Ascending aorta (tissue), 2 donors: ENCODE measurements around the gene IDUA. TPM values are rescaled to one million over a fixed set of nuclear protein-coding genes. Genes with fewer than 3 reads are reported as not detected.

ENCODE experiments used
- DNase-seq, 2 donors: peaks; one replicate each; pipeline ENCODE4 v3.0.0-alpha.2; 2019; ENCODE audit warnings: low spot score in 2 of 2
- H3K27ac ChIP-seq, 2 donors: fragments of 200-600 bp; sonication (generic); one replicate each; pipeline ENCODE4 v1.5.1; 2016 to 2017; ENCODE audit warnings: mild to moderate bottlenecking in 1 of 2
- H3K27me3 ChIP-seq: fragments of 200-600 bp; sonication (generic); one replicate; pipeline ENCODE4 v1.5.1; 2017
- H3K36me3 ChIP-seq, 2 donors: fragments of 200-600 bp; sonication (generic); one replicate each; pipeline ENCODE4 v1.5.1; 2016
- H3K4me1 ChIP-seq, 2 donors: fragments of 200-600 bp; sonication (generic); one replicate each; pipeline ENCODE4 v1.5.1; 2016 to 2017; ENCODE audit warnings: mild to moderate bottlenecking in 1 of 2
- H3K4me3 ChIP-seq, 2 donors: fragments of 200-600 bp; sonication (generic); one replicate each; pipeline ENCODE4 v1.5.1; 2016 to 2017; ENCODE audit warnings: mild to moderate bottlenecking in 1 of 2
- H3K9me3 ChIP-seq, 2 donors: fragments of 200-600 bp; sonication (generic); one replicate each; pipeline ENCODE4 v1.5.1; 2016
- CTCF ChIP-seq, 3 experiments: fragments of 200-600 bp in 2 of 3; fragments of 450-650 bp in 1 of 3; sonication (generic) in 2 of 3; IDR thresholded peaks; one replicate each; pipeline ENCODE4 v1.5.1; 2016 to 2019; ENCODE audit warnings: antibody characterized with exemption in 3 of 3, mild to moderate bottlenecking in 1 of 3, moderate library complexity in 1 of 3
- intact Hi-C: fragments of 100-400 bp; cut with DNase I; formaldehyde crosslinking; loops from one replicate; pipeline ENCODE4 v1.15.1; 2023
- total RNA-seq: library from RNA; depleted of rRNA; stranded (reverse); fragments of >200 nt; gene quantifications from one replicate; pipeline ENCODE4 v1.1.0, GENCODE V29; 2016

Gene IDUA
- total RNA-seq, 1 donor from 2014 or later, result 118 TPM

DNA sequence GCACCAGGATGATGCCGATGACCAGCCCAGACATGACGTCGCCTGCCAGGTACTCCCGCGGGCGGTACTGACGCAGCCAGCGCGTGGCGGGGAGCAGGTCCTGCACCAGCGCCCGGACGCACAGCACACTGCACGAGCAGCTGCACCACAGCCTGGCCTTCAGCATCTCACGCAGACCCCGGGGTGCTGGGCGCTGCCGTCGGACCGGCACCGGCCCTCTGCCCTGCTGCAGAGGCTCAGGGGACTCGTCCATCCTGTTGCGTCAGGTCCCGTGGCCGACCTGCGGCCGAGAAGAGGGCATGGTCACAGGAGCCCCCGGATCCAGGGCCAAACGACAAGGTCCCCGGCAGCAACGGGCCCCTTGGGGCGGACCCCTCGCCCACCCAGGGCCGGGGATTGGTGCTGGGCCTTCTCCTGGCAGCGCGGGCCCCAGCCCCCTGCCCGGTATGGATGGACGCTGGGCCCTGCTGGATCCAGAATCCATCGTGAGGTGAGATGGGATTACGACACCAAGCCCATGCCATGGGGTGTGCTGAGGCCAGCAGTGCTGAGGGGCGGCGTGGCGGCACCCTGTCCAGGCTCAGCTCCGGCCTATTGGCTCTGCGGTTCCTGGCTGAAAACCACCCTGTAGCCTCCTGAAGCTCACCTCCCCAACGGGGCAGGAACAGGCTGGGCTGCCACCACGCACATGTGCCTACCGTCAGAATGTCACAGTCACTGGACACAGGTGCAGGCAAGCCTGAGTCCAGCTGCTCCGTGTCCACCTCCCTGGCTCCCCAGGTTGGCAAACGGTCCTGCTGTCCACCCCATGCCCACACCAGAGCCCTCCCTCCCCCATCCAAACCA, 4.8 kb downstream of the IDUA start:
- Histone ChIP-seq H3K4me1 (peaks cover 4 to 6% of the 10 kb centered on the region in 2 donors), H3K27me3 (peaks cover 2% of the 10 kb centered on the region), H3K36me3 (peaks cover 11 to 19% of the 10 kb centered on the region in 2 donors), H3K27ac (no peak overlapping the region), H3K9me3 (no peaks in the 10 kb centered on the region), H3K4me3 (no peak overlapping the region)
- intact Hi-C loops, result no loop called here
- TF ChIP-seq CTCF (IDR thresholded peaks at IDR 0.05), result no peak
- DNase-seq, result no peak

DNA sequence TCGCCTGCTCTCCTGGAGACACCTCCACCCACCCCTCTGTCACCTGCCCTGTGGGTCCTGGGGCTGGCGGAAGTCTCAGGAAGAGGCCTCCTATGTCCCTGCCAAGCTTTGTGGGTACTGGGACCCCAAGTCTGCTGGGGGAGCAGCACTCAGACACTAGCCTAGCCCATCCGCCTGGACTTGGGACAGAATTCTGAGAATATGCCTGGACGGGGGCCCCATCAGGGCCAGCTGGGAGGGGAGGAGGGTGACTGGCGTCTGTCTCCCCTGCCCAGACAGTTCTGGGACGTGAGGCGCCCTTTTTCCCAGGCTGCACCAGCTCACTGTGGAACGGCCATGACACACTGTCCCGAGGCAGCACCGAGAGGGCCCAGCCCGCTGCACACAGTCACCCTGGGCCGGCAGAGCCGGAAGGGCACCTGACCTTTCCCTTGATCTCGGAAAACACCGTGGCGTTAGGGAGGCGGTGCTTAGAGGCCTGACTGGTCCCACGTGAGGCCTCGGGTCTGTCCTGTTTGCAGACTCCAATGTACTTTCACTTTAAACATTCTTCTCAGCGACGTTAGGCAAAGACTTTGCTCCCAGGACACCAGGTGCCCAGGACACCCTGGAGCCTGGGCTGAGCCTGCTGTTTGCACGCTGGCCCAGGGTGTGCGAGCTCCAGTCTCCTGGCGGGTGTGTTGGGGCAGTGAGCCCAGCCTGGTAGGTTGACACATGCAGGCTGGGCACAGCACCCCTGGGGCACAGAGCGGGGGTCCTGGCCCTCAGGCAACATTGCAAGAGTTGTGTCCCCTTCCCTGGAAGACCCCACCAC, 5.7 kb downstream of the IDUA start:
- peaks cover 7% of the 10 kb centered on the region for H3K27me3 ChIP-seq
- peaks cover 11 to 19% of the 10 kb centered on the region in 2 donors for H3K36me3 ChIP-seq
- intact Hi-C loops, result no loop called here
- no peak for DNase-seq
- no peak overlapping the region for H3K4me3 ChIP-seq
- H3K4me1 ChIP-seq, result peaks cover 4 to 8% of the 10 kb centered on the region in 2 donors
- H3K27ac ChIP-seq, result no peak overlapping the region
- H3K9me3 ChIP-seq, result no peaks in the 10 kb centered on the region
- TF ChIP-seq CTCF (IDR thresholded peaks at IDR 0.05), result no peak

- Histone ChIP-seq H3K36me3 (peaks cover 11 to 19% of the 10 kb centered on the region in 2 donors), H3K27me3 (peaks cover 12% of the 10 kb centered on the region), H3K9me3 (no peaks in the 10 kb centered on the region), H3K4me3 (no peak within 1 kb of the TSS), H3K4me1 (peaks cover 0 to 3% of the 10 kb centered on the region in 2 donors), H3K27ac (no peak within 1 kb of the TSS)
- no peak for TF ChIP-seq CTCF (IDR thresholded peaks at IDR 0.05)
- DNase-seq, result no peak
- intact Hi-C loops, result no loop called here
These were observed 6.5 kb downstream of the IDUA start, which contains the start of gene SLC26A1 for GRCh38 chr4:993111-994029. SLC26A1 (minus strand) TSS chr4:993404; CDS start chr4:991703, 1,701 bp downstream.

GRCh38 chr4:995311-996026, 8.6 kb downstream of the IDUA start:
- Histone ChIP-seq H3K4me3 (no peak overlapping the region), H3K36me3 (peaks cover 6 to 8% of the 10 kb centered on the region in 2 donors), H3K27ac (no peak overlapping the region), H3K4me1 (peaks cover 0 to 3% of the 10 kb centered on the region in 2 donors), H3K27me3 (peaks cover 18% of the 10 kb centered on the region), H3K9me3 (no peaks in the 10 kb centered on the region)
- DNase-seq, result no peak
- intact Hi-C loops, result no loop called here
- no peak for TF ChIP-seq CTCF (IDR thresholded peaks at IDR 0.05)
